Glutamatergic neuron (in vitro differentiated cells): Measurements from ENCODE around the gene FRAT2. TPM values are rescaled to one million over a fixed set of nuclear protein-coding genes. Genes with fewer than 3 reads are reported as not detected.
"Not testable (repeated sequence)": the region's sequence is repeated elsewhere in the genome, so short reads cannot be mapped to it uniquely, and the experiment has no call there.

ENCODE experiments used
- DNase-seq: peaks from one replicate; pipeline ENCODE4 v3.0.0; 2022
- H3K27ac Mint-ChIP-seq: one replicate; pipeline ENCODE4 v1.8.0; 2020; ENCODE audit warnings: mild to moderate bottlenecking, mixed read lengths, inconsistent platforms; ENCODE audit not compliant: unreplicated experiment
- H3K27me3 Mint-ChIP-seq: one replicate; pipeline ENCODE4 v1.8.0; 2020; ENCODE audit warnings: mild to moderate bottlenecking, moderate library complexity, mixed read lengths, inconsistent platforms; ENCODE audit not compliant: unreplicated experiment
- H3K36me3 Mint-ChIP-seq: one replicate; pipeline ENCODE4 v1.8.0; 2020; ENCODE audit warnings: mild to moderate bottlenecking, mixed read lengths, inconsistent platforms; ENCODE audit not compliant: unreplicated experiment
- H3K4me1 Mint-ChIP-seq: one replicate; pipeline ENCODE4 v1.8.0; 2020; ENCODE audit warnings: mild to moderate bottlenecking, low read depth, mixed read lengths, inconsistent platforms; ENCODE audit not compliant: unreplicated experiment
- H3K4me3 Mint-ChIP-seq: one replicate; pipeline ENCODE4 v1.8.0; 2020; ENCODE audit warnings: mild to moderate bottlenecking, mixed read lengths, inconsistent platforms; ENCODE audit not compliant: unreplicated experiment
- H3K9me3 Mint-ChIP-seq: one replicate; pipeline ENCODE4 v1.8.0; 2020; ENCODE audit warnings: mild to moderate bottlenecking, moderate library complexity, mixed read lengths, inconsistent platforms; ENCODE audit not compliant: unreplicated experiment
- total RNA-seq: library from RNA; stranded (reverse); fragmentation: NEBNext Ultra II Directional; extraction: Animal tissue kit (Norgen Biotek cat#: 25700); gene quantifications from one replicate; pipeline ENCODE4 v1.2.1, GENCODE V29; 2021; ENCODE audit not compliant: unreplicated experiment
- TF ChIP-seq, protein P1 (sequence below): fragments of 200-600 bp; sonication (generic); IDR thresholded peaks from one replicate; pipeline ENCODE4 v1.5.0; 2021; ENCODE audit not compliant: partially characterized antibody, unreplicated experiment

The FRAT2 gene
- total RNA-seq, 1 donor from 2014 or later = 15.9 TPM

GRCh38 chr10:97292097-97292861 lies 42.2 kb downstream of the FRAT2 start, which contains the start of gene ARHGAP19:
Gene ARHGAP19 (minus strand): TSS chr10:97292637. CDS start chr10:97292627, 10 bp downstream.
- Mint-ChIP-seq H3K4me3 (peak within 1 kb of the TSS; percentile 93), H3K27me3 (peaks cover 2% of the 10 kb centered on the region), H3K27ac (peak within 1 kb of the TSS; percentile 91), H3K4me1 (peaks cover 4% of the 10 kb centered on the region), H3K36me3 (no peaks in the 10 kb centered on the region), H3K9me3 (peaks cover 7% of the 10 kb centered on the region)
- peak; percentile 89 for DNase-seq
- TF ChIP-seq, protein P1, sequence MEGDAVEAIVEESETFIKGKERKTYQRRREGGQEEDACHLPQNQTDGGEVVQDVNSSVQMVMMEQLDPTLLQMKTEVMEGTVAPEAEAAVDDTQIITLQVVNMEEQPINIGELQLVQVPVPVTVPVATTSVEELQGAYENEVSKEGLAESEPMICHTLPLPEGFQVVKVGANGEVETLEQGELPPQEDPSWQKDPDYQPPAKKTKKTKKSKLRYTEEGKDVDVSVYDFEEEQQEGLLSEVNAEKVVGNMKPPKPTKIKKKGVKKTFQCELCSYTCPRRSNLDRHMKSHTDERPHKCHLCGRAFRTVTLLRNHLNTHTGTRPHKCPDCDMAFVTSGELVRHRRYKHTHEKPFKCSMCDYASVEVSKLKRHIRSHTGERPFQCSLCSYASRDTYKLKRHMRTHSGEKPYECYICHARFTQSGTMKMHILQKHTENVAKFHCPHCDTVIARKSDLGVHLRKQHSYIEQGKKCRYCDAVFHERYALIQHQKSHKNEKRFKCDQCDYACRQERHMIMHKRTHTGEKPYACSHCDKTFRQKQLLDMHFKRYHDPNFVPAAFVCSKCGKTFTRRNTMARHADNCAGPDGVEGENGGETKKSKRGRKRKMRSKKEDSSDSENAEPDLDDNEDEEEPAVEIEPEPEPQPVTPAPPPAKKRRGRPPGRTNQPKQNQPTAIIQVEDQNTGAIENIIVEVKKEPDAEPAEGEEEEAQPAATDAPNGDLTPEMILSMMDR = no peak

DNA sequence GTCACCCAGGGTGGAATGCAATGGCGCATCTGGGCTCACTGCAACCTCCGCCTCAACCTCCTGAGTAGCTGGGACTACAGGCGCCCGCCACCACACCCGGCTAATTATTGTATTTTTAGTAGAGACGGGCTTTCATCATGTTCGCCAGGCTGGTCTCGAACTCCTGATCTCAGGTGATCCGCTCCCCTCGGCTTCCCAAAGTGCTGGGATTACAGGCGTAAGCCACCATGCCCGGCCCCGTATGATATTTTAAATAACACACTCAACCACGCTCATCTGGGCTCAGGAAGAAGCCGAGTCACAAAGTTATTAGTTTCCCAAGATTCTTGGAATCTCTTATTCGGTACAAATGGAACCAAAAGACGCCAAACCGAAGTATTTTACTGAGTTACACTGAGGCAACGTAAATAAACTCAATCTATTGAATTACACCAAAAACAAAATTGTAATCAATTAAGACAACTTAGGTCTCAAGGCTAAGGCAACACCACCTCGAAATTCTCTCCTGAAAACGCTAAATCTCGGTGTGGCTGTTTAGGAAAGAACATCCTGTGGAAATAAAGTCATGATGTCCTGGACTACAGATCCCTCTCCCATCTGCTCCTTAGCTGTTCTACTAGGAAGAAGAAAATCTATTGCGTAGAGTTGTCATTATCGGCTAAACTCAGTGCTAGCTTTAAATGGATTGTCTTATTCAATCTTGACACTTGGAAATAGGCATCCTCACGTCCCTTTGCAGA lies 43.0 kb downstream of the FRAT2 start:
- Mint-ChIP-seq H3K4me1 (peaks cover 4% of the 10 kb centered on the region), H3K36me3 (no peaks in the 10 kb centered on the region), H3K4me3 (peak overlapping the region; percentile 93), H3K27ac (peak overlapping the region; percentile 91), H3K27me3 (peaks cover 2% of the 10 kb centered on the region), H3K9me3 (peaks cover 7% of the 10 kb centered on the region)
- TF ChIP-seq, protein P1 = no peak
- DNase-seq = no peak

GRCh38 chr10:97290576-97291356 lies 43.8 kb downstream of the FRAT2 start:
- DNase-seq, H3K4me1 Mint-ChIP-seq, H3K27me3 Mint-ChIP-seq, H3K9me3 Mint-ChIP-seq, H3K36me3 Mint-ChIP-seq: not testable (repeated sequence)
- H3K4me3 Mint-ChIP-seq = peak overlapping the region; percentile 93
- H3K27ac Mint-ChIP-seq = peak overlapping the region; percentile 62

DNA sequence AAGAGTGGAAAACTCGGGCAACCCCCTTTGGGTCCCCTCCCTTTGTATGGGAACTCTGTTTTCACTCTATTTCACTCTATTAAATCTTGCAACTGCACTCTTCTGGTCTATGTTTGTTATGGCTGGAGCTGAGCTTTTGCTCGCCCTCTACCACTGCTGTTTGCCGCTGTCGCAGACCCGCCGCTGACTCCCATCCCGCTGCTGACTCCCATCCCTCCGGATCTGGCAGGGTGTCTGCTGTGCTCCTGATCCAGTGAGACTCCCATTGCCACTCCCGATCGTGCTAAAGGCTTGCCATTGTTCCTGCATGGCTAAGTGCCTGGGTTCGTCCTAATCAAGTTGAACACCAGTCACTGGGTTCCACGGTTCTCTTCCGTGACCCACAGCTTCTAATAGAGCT lies 44.5 kb downstream of the FRAT2 start:
- not testable (repeated sequence) for H3K27me3 Mint-ChIP-seq, DNase-seq, H3K9me3 Mint-ChIP-seq, H3K4me3 Mint-ChIP-seq, H3K4me1 Mint-ChIP-seq, H3K36me3 Mint-ChIP-seq
- H3K27ac Mint-ChIP-seq = peak overlapping the region; percentile 1

Other genes starting within 250 kb of the FRAT2 start
- gene SLIT1, start 148.8 kb downstream of the FRAT2 start, total RNA-seq = 11.3 TPM
- gene ARHGAP19, start 42.1 kb downstream of the FRAT2 start, total RNA-seq = 9.8 TPM
- gene FRAT1, start 15.5 kb downstream of the FRAT2 start, total RNA-seq = 10.0 TPM
- gene RRP12, start 66.6 kb upstream of the FRAT2 start, total RNA-seq = 26.8 TPM
- gene PGAM1, start 91.5 kb upstream of the FRAT2 start, total RNA-seq = 374 TPM
- gene EXOSC1, start 111.3 kb upstream of the FRAT2 start, total RNA-seq = 27.1 TPM
- gene ZDHHC16, start 111.4 kb upstream of the FRAT2 start, total RNA-seq = 61.5 TPM
- gene MMS19, start 163.7 kb upstream of the FRAT2 start, total RNA-seq = 139 TPM
- gene UBTD1, start 164.2 kb upstream of the FRAT2 start, total RNA-seq = 8.0 TPM
- gene ANKRD2, start 238.1 kb upstream of the FRAT2 start, total RNA-seq = not detected
- not detected for gene HOGA1, start 249.7 kb upstream of the FRAT2 start, total RNA-seq